Measurements from ENCODE around the gene YPEL1.

The YPEL1 gene

DNA sequence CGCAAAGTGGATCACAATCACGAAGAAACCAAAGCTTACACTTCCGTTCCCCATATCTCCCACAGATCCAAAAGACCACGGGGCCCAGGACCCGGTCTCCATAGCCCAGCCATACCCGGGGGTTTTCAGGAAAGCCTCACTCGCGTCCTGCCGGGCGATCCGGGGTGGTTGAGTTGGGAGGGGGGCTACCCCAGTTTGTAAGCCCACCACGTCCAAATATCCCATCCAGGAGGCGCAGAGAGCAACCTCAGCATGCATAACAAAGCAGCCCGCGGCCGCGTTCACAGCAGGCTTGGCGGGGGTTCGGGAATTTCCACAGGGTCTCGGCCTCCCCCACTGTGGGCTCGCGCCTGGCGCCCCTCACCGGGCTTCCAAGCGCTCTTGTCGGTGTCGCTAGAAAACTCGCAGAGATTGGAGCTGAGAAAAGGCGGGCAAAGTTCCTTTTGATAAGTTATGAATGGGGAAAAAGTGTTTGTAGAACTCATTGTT lies 84.0 kb downstream of the YPEL1 start:
- FAIRE-seq, result no peak

DNA sequence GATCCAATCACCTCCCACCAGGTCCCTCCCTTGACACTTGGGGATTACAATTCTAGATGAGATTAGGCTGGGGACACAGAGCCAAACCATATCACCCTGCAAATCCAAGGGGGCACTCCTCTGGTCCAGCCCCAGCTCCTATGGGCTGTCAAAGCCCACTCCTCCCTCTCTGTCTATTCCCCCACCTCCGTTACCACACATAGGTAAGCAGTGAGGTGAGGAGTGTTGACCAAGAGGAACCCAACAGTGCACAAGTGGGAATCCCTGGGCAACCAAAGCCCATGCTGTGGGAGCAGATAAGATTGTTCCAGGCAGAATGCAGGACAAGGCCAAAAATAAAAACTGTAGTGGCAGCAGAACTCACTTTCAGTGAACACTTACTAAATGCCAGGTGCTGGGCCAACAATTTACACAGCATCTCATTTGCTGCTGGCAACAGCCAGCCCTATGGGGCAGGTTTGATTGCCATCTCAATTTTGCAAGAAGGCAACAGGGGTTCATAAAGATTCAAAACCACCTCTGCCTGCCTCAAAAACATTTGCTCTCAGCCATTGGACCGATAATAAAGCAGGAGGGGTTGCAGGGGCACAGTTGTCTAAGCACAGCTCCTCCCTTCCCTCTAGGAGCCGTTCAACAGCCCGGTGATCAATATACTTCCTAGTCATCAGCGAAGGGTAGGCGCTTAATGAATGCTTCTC lies 84.6 kb downstream of the YPEL1 start:
- no peak for FAIRE-seq

DNA sequence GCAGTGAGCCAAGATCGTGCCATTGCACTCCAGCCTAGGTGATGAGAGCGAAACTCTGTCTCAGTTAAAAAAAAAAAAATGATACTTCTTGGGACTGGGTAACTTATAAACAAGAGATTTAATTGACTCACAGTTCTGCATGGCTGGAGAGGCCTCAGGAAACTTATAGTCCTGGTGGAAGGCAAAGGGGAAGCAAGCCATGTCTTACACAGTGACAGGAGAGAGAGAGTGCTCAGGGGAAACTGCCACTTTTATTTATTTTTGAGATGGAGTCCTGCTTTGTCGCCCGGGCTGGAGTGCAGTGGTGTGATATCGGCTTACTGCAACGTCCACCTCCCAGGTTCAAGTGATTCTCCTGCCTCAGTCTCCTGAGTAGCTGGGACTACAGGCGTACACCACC lies 85.3 kb downstream of the YPEL1 start:
- no peak for FAIRE-seq

Measured in islet of Langerhans (tissue), 1 donor.